Central memory CD8-positive, alpha-beta T cell (primary cell): ENCODE measurements around the gene ZNFX1.
"Not testable (repeated sequence)": the region's sequence is repeated elsewhere in the genome, so short reads cannot be mapped to it uniquely, and the experiment has no call there.

Experiments
- ATAC-seq: fragments of 150-1000 bp; cut with Tn5 transposase; replicated peaks from 2 replicates; pipeline ENCODE4 v1.10.0; 2022; ENCODE audit warnings: mild to moderate bottlenecking, moderate FRiP score, moderate number of reproducible peaks; ENCODE audit not compliant: poor library complexity, severe bottlenecking; ENCODE audit errors: extremely low read depth
- DNase-seq, 2 donors: peaks; one replicate each; pipeline ENCODE4 v3.0.0; 2021; ENCODE audit warnings: low spot score in 2 of 2
- H3K27ac Mint-ChIP-seq: one replicate; pipeline ENCODE4 v1.8.0; 2022; ENCODE audit warnings: low read depth, mild to moderate bottlenecking, moderate library complexity, mixed read lengths
- H3K27me3 Mint-ChIP-seq: one replicate; pipeline ENCODE4 v1.8.0; 2022; ENCODE audit warnings: mixed read lengths
- H3K36me3 Mint-ChIP-seq: one replicate; pipeline ENCODE4 v1.8.0; 2022; ENCODE audit warnings: mild to moderate bottlenecking, moderate library complexity, mixed read lengths; ENCODE audit not compliant: insufficient read depth
- H3K4me1 Mint-ChIP-seq: one replicate; pipeline ENCODE4 v1.8.0; 2022; ENCODE audit warnings: mixed read lengths
- H3K4me3 Mint-ChIP-seq: one replicate; pipeline ENCODE4 v1.8.0; 2022; ENCODE audit warnings: mild to moderate bottlenecking, moderate library complexity, mixed read lengths
- H3K9me3 Mint-ChIP-seq: one replicate; pipeline ENCODE4 v1.8.0; 2022; ENCODE audit warnings: mixed read lengths

ZNFX1 gene

DNA sequence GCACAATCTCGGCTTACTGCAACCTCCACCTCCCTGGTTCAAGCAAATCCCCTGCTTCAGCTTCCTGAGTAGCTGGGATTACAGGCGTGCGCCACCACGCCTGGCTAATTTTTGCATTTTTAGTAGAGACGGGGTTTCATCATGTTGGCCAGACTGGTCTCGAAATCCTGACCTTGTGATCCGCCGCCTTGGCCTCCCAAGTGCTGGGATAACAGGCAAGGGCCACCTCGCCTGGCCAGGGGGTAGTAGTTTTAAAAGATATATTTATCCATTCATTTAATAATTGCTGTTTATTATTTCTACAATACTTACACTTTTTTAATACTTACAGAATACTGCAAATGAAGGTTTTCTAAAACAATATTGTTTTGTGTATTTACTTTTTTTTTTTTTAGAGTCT, 74.1 kb downstream of the ZNFX1 start:
- no peaks in the 10 kb centered on the region for H3K4me1 Mint-ChIP-seq
- no peak overlapping the region for H3K27ac Mint-ChIP-seq
- DNase-seq, result no peak
- no peak overlapping the region for H3K4me3 Mint-ChIP-seq
- H3K27me3 Mint-ChIP-seq, result no peaks in the 10 kb centered on the region
- no peak for ATAC-seq
- H3K36me3 Mint-ChIP-seq, result no peaks in the 10 kb centered on the region
- no peaks in the 10 kb centered on the region for H3K9me3 Mint-ChIP-seq

- DNase-seq (no peak), ATAC-seq (no peak)
- H3K9me3 Mint-ChIP-seq, result no peaks in the 10 kb centered on the region
- H3K36me3 Mint-ChIP-seq, result no peaks in the 10 kb centered on the region
- no peaks in the 10 kb centered on the region for H3K27me3 Mint-ChIP-seq
- H3K27ac Mint-ChIP-seq, result no peak overlapping the region
- no peaks in the 10 kb centered on the region for H3K4me1 Mint-ChIP-seq
- no peak overlapping the region for H3K4me3 Mint-ChIP-seq
Measured at GRCh38 chr20:49203011-49203410, 74.8 kb downstream of the ZNFX1 start.

GRCh38 chr20:49199729-49200293, 78.0 kb downstream of the ZNFX1 start:
- Mint-ChIP-seq H3K4me3 (no peak overlapping the region), H3K27ac (no peak overlapping the region)

DNA sequence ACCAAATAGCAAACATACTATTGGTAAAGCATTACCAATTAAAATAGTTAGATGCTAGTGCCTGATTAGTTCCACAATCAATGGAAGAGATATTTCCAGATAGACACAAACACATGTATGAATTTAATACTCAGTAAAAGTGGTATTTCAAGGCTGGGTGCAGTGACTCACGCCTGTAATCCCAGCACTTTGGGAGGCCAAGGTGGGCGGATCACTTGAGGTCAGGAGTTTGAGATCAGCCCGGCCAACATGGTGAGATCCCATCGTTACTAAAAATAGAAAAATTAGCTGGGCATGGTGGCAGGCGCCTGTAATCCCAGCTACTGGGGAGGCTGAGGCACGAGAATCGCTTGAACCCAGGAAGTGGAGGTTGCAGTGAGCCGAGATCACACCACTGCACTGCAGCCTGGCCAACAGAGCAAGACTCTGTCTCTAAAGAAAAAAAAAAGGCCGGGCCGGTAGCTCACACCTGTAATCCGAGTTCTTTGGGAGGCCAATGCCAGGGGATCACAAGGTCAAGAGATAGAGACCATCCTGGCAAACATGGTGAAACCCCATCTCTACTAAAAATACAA, 84.8 kb downstream of the ZNFX1 start:
- not testable (repeated sequence) for H3K27me3 Mint-ChIP-seq, H3K4me3 Mint-ChIP-seq, H3K4me1 Mint-ChIP-seq, H3K27ac Mint-ChIP-seq, DNase-seq, H3K9me3 Mint-ChIP-seq, H3K36me3 Mint-ChIP-seq, ATAC-seq

More at GRCh38 chr20:49199729-49200293, 78.0 kb downstream of the ZNFX1 start:
- Mint-ChIP-seq H3K36me3 (peaks cover 1% of the 10 kb centered on the region), H3K4me1 (no peaks in the 10 kb centered on the region), H3K27me3 (no peaks in the 10 kb centered on the region), H3K9me3 (no peaks in the 10 kb centered on the region)
- ATAC-seq (no peak), DNase-seq (no peak)
